HG02610 (cell line): Measurements from ENCODE around the gene APLP2.
"Not testable (repeated sequence)": the region's sequence is repeated elsewhere in the genome, so short reads cannot be mapped to it uniquely, and the experiment has no call there.

ENCODE experiments used
- ATAC-seq: cut with Tn5 transposase; IDR thresholded peaks from one replicate; pipeline ENCODE4 v1.9.1; 2021; ENCODE audit warnings: mild to moderate bottlenecking, moderate library complexity; ENCODE audit not compliant: unreplicated experiment

Gene APLP2

DNA sequence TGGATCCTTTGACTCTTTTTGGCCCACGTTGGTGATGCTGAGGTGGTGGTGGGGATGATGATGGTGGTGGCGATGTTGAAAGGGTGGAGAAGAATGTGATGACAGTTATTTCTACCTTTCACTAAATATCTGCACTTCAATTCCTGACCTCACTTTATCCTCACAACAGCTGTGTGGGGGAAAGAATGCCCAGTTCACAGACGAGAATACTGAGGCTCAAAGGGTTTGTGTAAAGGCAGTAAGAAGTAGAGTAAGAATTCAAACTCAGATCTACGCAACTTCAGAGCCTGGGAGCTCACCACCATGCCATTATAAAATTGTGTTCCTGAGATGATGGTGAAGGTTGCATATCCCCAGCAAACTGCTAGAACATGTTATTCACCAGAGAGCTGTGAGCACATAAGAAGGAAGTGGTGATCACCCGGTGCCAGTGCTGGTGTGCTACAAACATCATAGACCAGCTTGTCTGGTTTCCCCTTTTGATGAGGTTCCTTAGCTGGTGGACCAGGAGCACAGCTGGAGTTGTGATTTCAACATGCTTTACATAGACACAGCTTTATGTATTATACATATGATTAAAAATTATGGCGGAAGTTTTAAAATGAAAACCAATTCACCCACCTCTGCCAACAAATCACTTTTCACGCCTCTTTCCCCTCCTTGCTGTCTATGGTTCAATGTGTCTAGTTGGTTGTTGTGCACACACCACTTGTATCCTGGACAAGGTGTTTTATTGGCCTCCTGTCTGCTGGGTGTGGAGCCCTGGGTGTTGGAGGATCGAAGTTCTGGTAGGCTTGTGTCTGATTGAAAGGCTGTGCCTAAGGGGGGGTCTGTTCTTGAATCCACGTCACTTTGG is 96.1 kb downstream of the APLP2 start:
- no peak for ATAC-seq

DNA sequence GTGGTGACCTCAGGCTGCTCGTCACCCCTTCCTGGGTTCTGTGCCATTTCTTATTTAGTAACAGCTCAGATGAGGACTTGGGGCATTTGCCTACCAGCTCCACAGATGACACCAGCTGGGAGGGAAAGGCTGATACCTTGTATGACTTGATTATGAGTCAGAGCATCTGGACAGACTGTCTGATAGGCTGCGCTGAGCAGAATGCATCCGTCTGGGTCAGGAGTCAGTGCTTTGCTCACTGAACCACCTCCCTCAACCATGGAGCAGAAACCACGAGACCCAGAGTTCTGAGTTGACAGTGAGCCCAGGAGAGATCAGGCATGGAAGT is 96.7 kb downstream of the APLP2 start:
- peak; percentile 95 for ATAC-seq

DNA sequence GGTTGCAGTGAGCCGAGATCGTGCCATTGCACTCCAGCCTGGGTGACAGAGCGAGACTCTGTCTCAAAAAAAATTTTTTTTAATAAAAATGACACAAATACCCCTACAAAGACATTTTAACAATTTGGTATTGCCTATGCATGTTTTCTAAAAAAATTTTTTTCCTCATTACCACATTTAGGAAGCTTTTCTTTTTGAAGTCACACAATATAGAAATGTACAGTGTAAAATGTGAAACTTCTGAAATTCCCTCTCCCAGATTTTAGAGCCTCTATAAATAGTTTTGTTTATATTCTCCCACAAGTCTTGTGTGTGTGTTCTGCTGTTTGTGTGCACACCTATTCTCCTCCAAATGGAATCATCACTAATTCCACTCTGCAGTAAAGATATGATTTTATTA is 97.5 kb downstream of the APLP2 start:
- ATAC-seq = no peak

DNA sequence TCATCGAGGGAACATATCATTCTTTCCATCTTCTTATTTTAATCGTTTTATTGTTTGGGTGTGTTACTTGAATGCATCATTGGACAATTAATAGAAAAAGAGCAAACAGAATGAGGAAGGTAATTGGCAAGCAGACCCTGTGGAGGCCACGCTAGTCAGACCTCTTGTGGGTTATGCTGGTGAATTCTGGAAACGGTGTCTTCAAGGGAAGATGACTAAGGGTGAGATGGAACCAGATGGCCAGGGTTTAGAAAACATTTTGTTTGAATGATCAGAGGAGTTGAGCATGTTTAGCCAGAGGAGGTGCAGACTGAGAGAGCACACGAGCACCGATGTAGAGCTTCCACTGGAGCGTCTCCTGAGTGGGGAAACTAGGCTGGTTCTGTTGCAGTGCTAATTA is 98.4 kb downstream of the APLP2 start:
- ATAC-seq = no peak

DNA sequence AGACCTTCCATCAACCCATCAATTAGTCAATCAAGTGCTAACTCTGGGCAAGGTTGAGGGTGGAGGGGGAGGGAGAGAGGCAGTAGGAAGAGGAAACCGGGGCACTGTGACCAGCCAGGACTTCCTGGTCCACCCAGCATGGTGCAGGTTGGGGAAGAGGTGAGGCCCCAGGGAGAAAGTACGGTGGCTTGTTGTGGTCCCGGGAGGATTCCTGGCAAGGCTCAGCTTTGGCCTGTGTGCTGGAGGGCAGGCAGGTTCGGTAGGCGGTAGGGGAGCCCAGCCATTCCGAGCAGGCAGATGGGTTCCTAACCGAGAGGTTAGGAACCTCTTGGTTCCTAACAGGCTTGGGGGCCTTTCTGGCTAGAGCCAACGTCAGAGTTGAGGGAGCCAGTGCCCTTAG is 100.7 kb downstream of the APLP2 start:
- ATAC-seq = no peak

DNA sequence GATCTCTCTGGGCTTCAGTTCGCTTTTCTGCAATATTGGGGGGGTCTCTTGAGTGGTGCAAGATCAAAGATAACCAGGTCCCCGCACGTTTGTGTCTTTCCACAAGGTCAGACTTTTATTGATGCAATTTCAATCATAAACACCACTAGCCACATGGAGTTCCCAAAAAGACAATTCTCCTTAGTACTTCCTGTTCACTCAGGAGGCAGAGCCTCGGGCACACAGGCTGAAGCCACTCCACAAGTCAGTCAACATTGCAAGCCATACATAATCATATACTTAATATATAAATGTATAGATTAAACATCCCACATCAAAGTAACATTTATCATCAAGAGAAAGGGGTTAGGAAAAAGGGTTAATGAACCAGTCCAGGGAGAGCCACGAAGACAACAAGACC is 101.8 kb downstream of the APLP2 start:
- ATAC-seq = no peak

DNA sequence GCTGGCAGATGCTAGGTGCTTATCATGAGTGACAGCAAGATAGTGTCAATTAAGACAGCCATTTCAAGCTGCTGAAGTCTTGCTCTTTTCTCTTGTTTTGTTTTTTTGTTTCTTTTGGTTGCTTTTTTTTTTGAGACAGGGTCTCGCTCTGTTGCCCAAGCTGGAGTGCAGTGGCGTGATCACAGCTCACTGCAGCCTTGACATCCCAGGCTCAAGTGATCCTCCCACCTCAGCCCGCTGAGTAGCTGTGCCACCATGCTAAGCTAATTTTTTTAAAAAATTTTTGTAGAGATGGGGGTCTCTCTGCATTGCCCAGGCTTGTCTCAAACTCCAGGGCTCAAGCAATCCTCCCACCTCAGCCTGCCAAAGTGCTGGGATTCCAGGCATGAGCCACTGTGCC is 102.3 kb downstream of the APLP2 start:
- not testable (repeated sequence) for ATAC-seq

DNA sequence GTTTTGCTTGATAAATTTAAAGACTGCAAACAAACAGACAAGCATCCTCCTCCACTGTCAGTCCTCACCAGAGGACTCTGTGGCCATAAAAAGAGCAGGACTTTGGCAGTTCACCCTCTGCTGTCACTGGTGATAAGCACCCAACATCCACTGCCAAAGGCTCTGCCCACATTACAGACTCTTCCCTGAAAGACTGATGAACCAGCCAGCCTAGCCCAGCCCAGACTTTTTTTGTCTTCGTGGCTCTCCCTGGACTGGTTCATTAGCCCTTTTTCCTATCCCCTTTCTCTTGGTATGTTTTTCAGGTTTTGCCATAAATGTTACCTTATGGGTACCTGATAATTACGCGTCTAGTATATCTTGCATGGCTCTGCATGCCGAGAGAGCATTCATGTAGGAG is 104.9 kb downstream of the APLP2 start:
- no peak for ATAC-seq

DNA sequence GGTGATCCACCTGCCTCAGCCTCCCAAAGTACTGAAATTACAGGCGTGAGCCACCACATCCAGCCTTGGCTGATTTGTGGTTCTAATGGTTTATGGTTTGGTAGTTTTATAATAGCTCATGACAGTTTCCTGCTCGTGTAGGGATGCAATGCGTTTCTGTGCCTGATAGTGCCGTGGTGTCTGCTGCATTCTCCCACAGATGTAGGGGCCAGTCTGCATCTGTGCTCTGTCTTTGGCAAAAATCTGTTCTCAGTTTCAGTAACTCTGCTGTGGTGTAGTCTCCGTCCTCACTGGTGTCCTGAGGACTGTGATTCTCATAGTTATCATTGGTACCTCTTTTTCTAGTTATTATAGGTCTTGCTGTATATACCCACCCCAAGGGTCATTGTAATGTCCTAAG is 106.2 kb downstream of the APLP2 start:
- no peak for ATAC-seq

DNA sequence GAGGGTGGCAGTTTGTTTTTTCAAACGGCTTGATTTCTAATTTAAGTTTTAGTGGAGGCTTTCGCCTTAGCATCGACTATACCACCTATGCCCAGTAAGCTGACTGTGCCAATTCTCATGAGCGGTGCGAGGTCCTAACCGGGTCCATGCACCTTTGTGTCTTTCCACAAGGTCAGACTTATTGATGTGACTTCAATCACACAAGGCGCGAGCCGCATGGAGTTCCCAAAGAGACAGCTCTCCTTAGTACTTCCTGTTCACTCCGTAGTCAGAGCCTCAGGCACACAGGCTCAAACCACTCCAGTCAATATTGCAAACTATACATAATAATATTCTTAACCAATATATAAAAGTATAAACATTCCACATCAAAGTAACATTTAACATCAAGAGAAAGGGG is 108.1 kb downstream of the APLP2 start:
- ATAC-seq = no peak

DNA sequence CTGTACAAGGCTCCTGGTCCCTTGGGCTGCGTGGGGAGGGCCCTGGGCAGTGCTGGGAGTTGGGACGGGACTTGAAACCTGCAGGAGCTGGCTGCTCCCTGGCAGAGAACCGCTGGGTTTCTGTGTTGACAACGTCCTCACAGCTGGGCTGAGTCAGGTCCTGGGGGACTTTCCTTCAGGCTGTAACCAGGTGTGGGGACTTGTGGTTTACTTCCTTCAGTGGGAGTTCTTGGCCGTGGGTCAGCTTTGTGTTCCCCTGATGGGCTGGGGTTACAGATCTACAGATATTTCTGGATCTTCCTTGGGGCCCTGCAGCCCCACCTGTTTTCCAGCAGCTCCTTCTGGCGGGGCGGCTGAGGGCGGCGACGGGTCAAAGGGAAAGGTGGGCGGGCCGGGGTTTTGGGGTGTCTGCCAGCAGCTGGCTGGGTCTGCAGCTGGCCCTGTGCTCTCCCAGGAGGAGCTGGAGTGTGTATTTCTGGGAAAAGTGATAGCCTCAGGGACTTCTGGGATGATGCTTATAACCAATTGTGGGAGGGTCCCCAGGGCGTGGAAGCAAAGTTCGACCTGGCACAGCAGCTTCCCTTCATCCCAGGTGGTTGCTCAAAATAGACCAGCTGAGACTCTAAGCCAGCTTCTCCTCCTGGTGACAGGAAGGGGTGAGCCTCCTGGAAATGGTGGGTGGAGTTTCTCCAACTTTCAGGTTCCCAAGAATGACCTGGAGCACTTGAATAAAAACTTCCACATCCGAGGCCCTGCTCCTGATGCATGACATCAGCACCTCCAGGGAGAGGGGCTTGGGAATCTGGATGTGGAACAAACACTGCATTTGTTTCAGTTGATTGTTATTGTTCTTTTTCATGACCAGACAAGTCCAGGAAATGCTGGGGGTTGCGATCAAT is 109.0 kb downstream of the APLP2 start:
- no peak for ATAC-seq

DNA sequence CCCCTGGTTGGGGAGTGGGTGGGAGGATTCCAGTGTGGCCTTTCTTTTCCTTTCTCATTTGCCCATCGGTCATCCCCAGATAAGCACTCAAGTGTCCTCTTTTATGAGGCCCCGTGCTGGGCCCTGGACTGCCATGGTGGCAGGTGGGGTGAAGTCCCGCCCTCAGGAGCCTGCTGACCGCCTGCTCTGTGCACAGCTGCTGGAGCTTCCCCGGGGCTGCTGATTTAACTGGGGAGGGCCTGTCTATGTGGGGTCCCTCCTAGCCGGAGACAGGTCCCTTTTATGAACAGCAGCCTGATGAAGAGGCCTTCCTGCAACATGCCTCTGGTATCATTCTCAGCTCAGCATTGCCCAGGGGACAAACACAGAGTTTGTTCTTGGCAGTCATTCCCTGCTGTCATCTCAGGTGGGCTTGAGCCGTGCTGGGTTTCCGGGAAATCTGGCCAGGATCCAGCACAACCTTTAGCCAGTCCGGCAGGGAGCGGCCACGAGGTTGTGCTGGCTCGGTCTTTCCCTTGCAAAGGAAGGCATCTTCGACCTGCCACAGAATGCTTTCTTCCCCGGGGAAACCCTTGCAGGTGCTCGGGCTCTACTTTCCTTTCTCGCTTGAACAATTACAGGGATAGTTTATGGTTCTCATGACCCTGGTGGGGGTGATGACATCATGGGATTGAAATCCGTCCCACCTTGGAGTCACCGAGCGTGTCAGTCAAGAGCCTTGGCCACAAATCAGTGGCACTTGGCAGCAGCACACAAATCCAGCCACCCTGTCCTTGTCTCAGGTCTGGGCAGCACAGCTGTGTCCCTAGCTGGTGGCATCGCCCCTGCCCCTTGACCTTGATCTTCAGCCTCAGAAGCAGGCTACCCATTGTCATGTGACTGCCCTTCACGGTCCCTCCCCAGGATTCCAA is 110.0 kb downstream of the APLP2 start:
- no peak for ATAC-seq

DNA sequence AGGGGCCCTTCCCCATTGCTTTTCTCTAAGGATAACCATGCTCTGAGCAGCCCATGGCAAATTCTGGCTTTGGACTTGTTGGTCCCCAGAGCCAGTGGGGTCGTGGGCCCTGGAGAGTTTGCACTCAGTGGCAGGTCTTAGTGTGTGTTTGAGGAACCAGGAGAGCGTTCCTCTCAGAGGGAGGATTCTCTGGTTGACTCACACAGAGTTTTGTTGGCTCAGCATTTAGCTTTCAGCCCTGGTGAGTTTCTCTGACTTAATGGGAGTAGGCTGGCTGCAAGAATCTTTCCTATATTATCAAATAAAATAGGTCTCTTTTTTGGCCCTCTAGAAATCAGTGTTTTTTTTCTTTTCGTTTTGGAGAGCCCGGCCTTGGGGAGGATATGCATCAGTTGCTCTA is 110.8 kb downstream of the APLP2 start:
- no peak for ATAC-seq

DNA sequence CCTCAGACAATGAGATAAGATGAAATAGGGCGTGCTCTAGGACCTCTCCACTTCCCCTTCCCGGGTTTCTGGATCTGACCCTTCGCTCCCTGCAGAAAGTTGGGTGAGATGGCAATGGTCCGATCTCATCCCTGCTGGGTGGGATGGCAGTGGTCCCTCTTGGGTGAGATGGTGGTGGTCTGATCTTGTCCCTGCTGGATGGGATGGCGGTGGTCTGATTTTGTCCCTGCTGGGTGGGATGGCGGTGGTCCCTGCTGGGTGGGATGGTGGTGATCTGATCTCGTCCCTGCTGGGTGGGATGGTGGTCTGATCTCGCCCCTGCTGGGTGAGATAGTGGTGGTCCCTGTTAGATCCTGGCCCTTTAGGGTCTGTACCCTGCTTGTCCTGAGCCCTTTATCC is 111.2 kb downstream of the APLP2 start:
- no peak for ATAC-seq

DNA sequence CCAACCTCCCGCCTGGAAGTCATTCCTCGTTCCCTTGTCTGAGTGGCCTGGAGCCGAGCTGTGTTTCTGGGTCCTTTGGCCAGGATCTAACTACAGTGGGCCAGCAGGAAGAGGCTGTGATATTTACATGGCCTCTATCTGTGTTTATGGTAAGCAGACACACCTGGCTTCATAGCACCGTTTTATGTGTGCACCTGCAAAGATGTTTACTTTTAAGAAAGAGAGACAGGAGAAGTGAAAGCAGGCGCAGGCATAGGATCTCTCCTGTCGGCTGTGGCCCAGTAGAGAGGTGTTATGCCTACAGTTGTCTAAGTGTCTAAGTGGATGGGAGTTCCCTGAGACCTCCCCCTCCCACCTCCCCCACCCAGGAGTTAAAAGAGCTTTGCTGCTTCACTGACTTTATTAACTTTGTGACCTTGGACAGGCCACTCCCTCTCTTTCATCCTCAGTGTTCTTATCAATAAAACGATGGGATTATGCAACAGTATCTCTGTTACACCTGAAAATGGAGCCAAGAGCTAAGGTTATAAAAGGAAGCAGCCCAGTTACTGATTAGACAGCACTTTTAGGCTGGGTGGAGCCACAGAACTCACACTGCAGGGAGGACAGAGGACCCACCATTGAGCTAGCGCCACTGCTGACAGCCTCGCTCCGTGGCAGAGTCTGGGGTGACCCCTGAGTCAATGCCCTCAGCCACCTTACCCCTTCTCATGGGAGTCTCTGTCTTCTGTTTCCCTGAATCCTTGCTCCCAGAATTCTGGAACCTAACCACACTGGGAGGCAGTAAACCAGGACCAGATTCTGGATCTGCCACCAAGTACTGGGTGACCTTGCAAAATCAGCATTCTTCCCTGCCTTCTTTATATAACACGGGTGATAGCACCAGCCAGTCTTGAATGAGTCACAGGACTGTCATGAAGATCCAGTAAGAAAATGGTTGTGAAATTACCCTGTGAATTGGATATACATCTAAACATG is 111.9 kb downstream of the APLP2 start:
- ATAC-seq = no peak

DNA sequence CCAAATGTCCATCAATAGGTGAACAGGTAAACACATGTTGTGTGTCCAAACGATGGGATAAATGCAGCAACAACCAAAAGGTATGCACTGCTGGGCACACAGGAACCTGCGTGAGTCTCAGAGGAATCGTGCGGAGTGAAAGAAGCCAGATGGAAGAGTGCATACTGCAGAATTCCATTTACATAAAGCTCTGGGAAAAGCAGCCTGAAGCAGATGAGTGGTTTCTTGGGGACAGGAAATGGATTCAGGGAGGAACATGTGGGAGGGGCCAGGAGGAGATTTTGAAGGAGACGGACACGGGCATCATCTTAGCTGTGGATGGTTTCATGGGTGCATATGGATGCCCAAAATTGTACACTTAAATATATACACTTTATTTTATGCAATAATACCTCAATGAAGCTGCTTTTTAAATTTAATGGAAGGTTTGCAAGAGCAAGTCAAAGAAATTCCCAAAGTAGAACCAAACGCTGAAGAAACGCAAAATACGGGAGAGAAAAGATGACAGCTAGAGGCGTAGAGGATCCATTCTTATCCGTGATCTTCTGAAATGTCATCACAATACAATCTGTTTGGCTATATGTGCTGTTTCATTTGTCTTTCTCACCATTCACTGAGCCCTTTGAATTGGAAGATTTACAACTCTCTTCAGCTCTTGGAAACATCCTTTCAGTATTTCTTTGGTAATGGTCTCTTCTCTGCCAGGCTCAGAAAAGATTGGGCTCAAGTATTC is 114.3 kb downstream of the APLP2 start:
- ATAC-seq = no peak

DNA sequence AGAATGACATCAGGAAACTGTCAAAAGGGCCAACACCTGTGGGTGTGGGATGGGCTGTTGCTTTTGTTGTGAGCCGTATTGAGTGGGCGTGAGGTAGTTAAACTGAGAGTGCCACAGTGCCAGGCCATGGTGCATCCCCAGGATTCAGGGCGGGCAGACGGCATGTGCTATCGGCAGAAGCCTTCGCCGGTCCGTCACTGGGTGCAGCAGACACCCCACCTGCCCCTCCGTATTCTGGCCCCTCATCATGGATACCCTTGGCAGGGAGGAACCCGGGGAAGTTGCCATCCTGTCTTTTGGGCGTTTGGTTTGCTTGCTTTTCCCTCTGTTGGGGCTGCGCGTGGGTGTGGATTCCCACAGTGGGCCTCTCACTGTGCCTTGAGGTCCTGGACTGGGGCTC is 117.4 kb downstream of the APLP2 start:
- no peak for ATAC-seq

DNA sequence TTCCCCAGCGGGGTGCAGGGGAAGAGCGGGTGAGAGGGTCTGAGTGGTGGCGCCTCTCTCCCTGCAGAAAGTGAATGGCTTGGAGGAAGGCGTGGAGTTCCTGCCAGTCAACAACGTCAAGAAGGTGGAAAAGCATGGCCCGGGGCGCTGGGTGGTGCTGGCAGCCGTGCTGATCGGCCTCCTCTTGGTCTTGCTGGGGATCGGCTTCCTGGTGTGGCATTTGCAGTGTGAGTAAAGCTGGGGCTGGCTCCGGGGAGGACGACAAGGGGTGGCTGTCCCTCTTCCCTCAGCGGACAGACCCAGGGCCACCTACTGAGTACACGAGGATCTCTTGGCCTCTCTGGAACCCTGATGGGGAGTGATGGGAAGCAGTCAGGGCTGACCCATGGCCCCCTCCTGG is 118.4 kb downstream of the APLP2 start:
- no peak for ATAC-seq

DNA sequence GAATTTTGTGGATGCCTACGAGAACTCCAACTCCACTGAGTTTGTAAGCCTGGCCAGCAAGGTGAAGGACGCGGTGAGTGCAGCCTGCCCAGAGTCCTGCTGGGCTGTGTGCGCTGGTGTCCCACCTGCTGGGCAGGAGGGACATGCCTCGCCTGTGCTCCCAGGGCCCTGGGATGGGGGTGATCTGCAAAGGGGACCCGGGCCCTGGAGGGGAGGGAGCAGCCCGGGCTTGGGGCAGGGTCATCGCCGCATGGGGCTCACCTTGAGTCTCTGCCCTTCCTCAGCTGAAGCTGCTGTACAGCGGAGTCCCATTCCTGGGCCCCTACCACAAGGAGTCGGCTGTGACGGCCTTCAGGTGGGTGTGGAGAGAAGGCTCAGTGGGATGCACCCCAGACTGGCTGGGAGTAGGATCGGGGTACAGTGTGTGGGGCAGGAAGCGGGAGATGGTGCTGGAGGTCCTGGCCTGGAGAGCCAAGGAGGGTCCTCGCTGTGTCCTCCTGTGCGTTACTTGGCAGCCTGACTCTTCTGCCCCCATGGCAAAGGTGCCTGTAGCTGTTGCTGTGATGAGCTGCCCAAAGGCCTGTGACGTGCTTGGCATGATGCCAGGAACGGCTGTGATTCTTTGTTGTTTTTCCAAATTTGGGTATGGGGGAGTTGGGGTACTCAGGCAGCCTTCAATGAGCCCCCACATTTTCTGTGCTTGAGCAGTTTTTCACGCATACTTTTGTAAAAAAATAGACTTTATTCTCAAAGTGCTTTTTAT is 119.1 kb downstream of the APLP2 start:
- no peak for ATAC-seq
